DMS53 (cell line): ENCODE data around the gene EPHX1.
"Not testable (repeated sequence)": the region's sequence is repeated elsewhere in the genome, so short reads cannot be mapped to it uniquely, and the experiment has no call there.

Source experiments
- DNase-seq: peaks from one replicate; lab custom pipeline; 2025; lab: John Stamatoyannopoulos, UW

EPHX1 gene

DNA sequence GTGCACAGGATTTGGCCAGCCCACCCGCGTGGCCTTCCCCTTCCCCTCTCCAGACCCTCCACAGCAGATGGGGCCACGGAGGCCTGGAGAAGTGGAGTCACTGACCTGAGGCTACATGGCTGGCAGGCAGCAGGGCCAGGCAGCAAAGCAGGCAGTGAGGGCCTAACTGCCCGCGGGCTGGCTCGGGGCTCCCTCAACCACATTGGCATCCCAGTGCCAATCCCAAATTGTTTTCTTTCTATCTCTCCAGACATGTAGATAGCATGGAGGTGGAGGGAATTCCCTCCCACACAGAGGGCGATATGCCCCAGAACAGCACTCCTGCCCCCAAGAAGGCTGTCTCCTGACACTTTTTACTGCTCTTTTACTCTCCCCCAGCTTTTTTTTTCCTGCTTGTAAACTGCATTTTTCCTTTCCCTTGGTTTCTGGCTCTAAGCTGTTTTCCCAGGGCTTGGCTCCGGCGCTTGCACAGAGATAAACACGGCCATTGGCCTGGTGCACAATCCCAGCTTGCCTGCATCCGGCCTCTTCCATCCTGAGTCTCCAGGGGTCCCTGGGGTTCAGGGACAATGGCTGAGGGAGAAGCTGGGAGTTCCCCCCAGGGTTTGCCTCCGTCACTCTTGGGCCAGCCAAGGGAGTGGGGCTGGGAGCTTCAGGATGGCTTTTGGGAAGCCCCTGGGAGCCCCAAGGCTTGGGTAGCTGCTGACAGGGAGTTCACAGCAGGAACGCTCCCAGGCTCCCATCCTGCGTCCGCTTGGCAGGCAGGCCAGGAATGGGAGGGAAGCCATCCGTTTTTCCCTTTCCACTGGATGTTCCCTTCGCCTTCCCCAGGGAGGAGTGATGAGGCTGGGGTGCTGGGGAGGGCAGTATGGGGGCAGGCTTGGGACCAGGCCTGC is 7.0 kb downstream of the EPHX1 start:
- no peak for DNase-seq

- peak; percentile 58 for DNase-seq
Observed at GRCh38 chr1:225817611-225818061, 7.7 kb downstream of the EPHX1 start.

- no peak for DNase-seq
Observed at GRCh38 chr1:225818229-225818628, 8.3 kb downstream of the EPHX1 start.

DNA sequence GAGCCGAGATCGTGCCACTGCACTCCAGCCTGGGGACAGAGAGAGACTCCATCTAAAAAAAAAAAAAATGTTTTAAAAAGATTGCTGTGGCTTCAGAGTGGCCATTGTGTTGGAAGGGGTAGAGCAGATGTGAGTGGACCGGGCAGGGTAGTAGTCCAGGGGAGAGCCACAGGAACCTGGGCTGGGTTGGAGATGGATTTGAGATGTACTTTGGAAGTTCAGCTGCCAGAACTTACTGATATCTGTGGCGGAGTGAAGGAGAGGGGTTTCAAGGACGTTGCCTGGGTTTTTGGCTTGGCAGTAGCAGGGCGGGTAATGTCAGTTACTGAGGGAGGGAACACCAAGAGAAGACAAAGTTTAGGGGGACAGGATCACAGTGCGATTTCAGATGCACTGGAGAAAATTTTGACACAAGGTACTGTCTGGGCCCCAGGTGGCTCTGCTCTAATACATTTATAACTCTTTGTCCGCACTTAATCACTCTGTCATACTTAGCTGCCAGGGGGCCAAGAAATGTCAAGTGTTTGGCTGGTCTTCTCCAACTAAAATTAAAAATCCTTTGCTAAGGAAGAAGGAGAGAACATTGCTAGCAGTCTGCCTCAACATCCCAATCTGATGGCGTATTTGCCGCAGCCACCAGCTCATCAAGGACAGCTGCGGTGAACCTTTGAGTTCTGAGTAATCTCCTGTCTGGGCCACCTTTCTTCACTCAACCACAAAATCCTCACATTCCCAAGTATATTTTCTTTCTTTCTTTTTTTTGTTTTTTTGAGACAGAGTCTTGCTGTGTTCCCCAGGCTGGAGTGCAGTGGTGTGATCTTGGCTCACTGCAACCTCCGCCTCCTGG is 9.6 kb downstream of the EPHX1 start:
- no peak for DNase-seq

- peak; percentile 35 for DNase-seq
Observed at GRCh38 chr1:225820522-225821120, 10.7 kb downstream of the EPHX1 start.

- no peak for DNase-seq
Observed at GRCh38 chr1:225822655-225823403, 12.9 kb downstream of the EPHX1 start.

GRCh38 chr1:225823811-225824261 is 13.9 kb downstream of the EPHX1 start:
- no peak for DNase-seq

DNA sequence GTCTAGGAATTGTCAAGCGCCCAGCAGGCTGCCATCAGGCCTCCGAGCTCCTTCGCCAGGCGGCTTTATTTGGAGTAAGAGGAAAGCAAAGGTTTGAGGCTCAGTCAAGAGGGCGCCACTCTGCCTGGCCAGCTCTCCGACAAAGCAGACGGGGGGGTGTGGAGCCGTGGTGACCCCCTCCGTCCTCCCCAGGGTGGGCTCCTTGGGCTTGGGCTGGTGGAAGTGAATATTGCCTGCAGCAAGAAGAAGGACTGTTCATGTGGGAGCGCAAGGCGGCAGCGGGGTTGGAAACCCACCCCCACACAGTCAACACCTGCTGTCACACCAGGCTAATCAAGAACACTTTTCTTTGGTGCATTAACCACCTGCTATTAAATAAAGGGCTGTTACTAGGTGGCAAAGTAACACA is 14.6 kb downstream of the EPHX1 start:
- DNase-seq, result no peak

DNA sequence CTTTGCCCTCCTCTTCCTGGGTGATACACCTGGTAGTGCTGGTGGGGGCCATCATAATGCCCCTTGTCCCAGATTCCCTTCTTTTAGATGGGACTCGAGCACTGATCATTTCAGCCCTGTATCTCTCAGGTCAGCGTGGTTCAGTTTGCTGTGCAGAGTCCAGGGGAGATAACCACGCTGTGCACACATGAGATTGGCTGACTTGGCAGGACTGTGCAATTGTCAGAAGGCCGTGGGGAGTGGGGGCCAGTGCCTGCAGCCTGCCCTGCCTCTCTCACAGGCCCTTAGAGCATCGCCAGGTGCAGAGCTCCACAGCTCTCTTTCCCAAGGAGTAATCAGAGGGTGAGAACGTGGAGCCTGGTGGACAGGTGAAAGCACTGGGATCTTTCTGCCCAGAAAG is 15.2 kb downstream of the EPHX1 start:
- peak; percentile 9 for DNase-seq

GRCh38 chr1:225825607-225826007 is 15.7 kb downstream of the EPHX1 start:
- no peak for DNase-seq

GRCh38 chr1:225827076-225827475 is 17.2 kb downstream of the EPHX1 start:
- no peak for DNase-seq

DNA sequence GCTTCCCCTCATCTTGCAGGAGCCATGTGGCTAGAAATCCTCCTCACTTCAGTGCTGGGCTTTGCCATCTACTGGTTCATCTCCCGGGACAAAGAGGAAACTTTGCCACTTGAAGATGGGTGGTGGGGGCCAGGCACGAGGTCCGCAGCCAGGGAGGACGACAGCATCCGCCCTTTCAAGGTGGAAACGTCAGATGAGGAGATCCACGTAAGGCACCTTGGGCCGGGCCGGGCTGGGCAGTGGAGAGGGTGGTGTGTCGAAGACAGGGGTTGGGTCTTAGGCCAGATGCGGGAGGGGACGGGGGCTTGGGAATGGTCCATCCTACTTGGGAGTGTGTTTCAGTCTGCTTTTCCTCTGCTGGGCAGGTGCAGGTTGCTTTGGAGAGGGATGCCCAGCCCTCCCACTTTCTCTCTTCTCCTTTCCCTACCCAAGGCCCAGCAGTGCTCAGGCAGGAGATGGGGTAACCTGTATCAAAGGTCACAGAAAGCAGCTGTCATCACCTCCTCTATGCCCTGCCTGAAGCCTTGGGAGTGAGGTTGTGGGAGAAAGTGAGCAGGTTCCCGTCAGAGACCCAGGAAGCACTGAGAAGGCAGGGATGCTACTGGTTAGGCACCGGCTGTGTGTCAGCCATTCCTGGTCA is 18.9 kb downstream of the EPHX1 start:
- no peak for DNase-seq

GRCh38 chr1:225830841-225831240 is 20.9 kb downstream of the EPHX1 start:
- no peak for DNase-seq

GRCh38 chr1:225834417-225835329 is 24.7 kb downstream of the EPHX1 start:
- peak; percentile 50 for DNase-seq

DNA sequence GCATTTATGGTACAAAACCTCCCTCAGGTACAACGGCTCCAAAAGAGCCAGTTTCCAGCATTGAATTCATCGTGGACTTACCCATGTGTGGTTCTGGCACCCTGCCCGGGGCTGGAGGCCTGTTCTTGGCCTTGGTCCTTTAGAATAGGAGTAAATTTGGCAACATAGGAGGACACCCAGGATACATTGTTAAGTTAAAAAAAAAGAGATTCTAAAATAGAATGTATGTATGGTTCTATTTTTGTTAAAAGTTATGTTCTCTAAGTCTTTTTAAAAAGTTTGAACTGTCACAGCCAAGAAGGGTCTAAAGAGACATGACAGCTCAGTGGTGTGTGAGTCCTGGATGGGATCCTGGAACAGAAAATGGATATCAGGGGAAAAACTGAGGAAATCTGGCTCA is 25.9 kb downstream of the EPHX1 start:
- no peak for DNase-seq

DNA sequence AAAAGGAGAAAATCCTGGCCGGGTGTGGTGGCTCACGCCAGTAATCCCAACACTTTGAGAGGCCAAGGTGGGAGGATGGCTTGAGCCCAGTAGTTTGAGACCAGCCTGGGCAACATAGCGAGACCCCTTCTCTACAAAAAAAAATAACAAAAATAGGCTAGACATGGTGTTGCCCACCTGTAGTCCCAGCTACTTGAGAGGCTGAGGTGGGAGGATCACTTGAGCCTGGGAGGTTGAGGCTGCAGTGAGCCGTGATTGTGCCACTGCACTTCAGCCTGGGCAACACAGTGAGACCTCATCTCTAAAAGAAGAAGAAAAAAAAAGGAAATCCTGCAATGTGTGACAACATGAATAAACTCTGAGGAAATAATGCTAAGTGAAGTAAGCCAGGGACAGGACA is 26.4 kb downstream of the EPHX1 start:
- not testable (repeated sequence) for DNase-seq

- no peak for DNase-seq
Observed at GRCh38 chr1:225838793-225839192, 28.9 kb downstream of the EPHX1 start.

- DNase-seq, result no peak
Observed at GRCh38 chr1:225840223-225840610, 30.3 kb downstream of the EPHX1 start.

DNA sequence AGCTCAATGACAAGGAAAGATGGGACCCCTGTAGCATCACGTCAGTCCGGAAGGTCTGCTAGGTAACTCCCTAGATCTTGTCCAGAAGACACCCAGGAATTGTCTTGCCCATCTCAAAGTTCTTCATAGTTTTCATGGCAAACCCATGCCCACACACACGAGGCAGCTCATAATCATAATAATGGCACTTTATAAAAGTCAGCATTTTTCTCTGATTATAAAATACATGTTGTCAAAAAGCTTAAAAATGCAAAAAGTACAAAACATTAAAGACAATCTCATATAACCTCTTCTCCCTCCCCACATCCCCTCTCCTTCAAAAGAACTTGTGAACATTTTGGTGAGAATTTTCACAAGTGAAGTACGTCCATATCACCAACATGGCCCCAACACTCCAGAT is 30.8 kb downstream of the EPHX1 start:
- DNase-seq, result no peak

DNA sequence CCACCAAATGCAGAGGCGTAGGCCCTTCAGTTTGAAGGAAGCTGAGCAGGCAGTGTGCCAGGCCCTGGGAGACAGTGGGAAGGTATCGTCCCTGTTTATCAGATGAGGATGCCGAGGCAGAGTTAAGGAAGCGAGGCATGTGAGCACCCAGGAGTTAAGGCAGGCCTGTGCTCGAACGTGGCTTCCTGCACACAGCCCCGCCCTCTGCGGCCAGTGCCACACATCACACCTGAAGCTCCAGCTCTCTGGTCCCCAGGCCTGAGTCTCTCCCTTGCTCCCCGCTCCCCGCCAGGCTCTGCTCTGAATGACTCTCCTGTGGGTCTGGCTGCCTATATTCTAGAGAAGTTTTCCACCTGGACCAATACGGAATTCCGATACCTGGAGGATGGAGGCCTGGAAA is 32.1 kb downstream of the EPHX1 start:
- peak; percentile 34 for DNase-seq
